Osteocyte (in vitro differentiated cells): ENCODE results near the gene WBP1L. TPM values are rescaled to one million over a fixed set of nuclear protein-coding genes. Genes with fewer than 3 reads are reported as not detected.

Experiments
- DNase-seq: peaks from one replicate; pipeline ENCODE4 v3.0.0; 2021; ENCODE audit warnings: mixed read lengths; ENCODE audit not compliant: unreplicated experiment; ENCODE audit errors: extremely low spot score
- H3K27ac Mint-ChIP-seq: one replicate; pipeline ENCODE4 v1.8.0; 2021; ENCODE audit warnings: mild to moderate bottlenecking, mixed read lengths; ENCODE audit not compliant: unreplicated experiment
- H3K27me3 Mint-ChIP-seq: one replicate; pipeline ENCODE4 v1.8.0; 2021; ENCODE audit warnings: mixed read lengths; ENCODE audit not compliant: unreplicated experiment
- H3K36me3 Mint-ChIP-seq: one replicate; pipeline ENCODE4 v1.8.0; 2021; ENCODE audit warnings: mixed read lengths; ENCODE audit not compliant: unreplicated experiment
- H3K4me1 Mint-ChIP-seq: one replicate; pipeline ENCODE4 v1.8.0; 2021; ENCODE audit warnings: mixed read lengths; ENCODE audit not compliant: unreplicated experiment
- H3K4me3 Mint-ChIP-seq: one replicate; pipeline ENCODE4 v1.8.0; 2021; ENCODE audit warnings: mild to moderate bottlenecking, moderate library complexity, mixed read lengths; ENCODE audit not compliant: unreplicated experiment
- H3K9me3 Mint-ChIP-seq: one replicate; pipeline ENCODE4 v1.8.0; 2021; ENCODE audit warnings: mixed read lengths; ENCODE audit not compliant: unreplicated experiment
- total RNA-seq: library from RNA; stranded (reverse); gene quantifications from 2 replicates; pipeline ENCODE4 v1.2.1, GENCODE V29; 2021
- TF ChIP-seq, protein P1 (sequence below): fragments of 200-600 bp; sonication (generic); IDR thresholded peaks from 2 replicates; pipeline ENCODE4 v1.5.0; 2021; ENCODE audit warnings: antibody characterized with exemption, mild to moderate bottlenecking, moderate library complexity

Gene WBP1L
- total RNA-seq, 1 donor from 2014 or later = 66.7 TPM

- H3K4me1 Mint-ChIP-seq = peaks cover 76% of the 10 kb centered on the region
These were observed 25.8 kb downstream of the WBP1L start for GRCh38 chr10:102769375-102770107.

DNA sequence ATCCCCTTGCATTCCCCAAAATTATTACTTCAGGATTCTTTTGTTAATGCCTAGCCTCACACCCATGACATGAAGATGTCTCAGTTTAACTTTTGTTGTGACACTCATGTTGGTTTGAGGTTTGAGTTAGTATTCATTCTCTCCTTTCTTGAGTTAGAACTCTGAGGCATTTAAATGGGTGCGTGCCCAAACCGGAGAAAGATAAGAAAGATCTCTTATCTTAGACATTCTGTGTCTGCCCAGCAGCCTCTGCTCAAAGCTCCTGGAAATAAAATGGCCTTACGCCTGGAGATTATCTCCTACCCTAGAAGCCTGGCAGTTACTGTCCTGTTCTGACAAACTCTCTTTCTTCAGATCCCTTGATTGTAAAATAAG, 26.3 kb downstream of the WBP1L start:
- Mint-ChIP-seq H3K27me3 (no peaks in the 10 kb centered on the region), H3K36me3 (no peaks in the 10 kb centered on the region), H3K9me3 (no peaks in the 10 kb centered on the region), H3K27ac (peak overlapping the region; percentile 27), H3K4me3 (no peak overlapping the region), H3K4me1 (peaks cover 76% of the 10 kb centered on the region)
- TF ChIP-seq, protein P1, sequence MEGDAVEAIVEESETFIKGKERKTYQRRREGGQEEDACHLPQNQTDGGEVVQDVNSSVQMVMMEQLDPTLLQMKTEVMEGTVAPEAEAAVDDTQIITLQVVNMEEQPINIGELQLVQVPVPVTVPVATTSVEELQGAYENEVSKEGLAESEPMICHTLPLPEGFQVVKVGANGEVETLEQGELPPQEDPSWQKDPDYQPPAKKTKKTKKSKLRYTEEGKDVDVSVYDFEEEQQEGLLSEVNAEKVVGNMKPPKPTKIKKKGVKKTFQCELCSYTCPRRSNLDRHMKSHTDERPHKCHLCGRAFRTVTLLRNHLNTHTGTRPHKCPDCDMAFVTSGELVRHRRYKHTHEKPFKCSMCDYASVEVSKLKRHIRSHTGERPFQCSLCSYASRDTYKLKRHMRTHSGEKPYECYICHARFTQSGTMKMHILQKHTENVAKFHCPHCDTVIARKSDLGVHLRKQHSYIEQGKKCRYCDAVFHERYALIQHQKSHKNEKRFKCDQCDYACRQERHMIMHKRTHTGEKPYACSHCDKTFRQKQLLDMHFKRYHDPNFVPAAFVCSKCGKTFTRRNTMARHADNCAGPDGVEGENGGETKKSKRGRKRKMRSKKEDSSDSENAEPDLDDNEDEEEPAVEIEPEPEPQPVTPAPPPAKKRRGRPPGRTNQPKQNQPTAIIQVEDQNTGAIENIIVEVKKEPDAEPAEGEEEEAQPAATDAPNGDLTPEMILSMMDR = no peak
- no peak for DNase-seq

More at GRCh38 chr10:102769375-102770107, 25.8 kb downstream of the WBP1L start:
- no peaks in the 10 kb centered on the region for H3K36me3 Mint-ChIP-seq
- TF ChIP-seq, protein P1 = no peak
- H3K9me3 Mint-ChIP-seq = no peaks in the 10 kb centered on the region
- peak overlapping the region; percentile 64 for H3K27ac Mint-ChIP-seq
- H3K27me3 Mint-ChIP-seq = no peaks in the 10 kb centered on the region
- H3K4me3 Mint-ChIP-seq = no peak overlapping the region
- DNase-seq = no peak

DNA sequence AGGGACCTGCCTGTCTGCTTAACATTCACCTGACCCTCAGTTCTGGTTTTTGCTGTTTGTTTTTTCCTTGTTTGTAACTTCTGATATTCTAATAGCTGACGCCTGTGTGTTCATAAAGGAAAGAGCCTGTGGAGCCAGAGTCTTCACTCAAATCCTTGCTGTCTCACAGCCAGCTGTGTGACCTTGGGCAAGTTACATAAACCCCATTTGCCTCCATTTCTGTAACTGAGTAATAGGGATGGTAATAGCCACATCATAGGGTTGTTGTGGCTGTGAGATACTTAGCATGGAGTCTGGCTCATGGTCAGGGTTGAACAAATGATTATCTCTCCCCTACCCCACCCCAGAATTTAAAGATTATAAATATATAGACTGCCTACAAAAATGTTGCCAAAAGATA, 27.0 kb downstream of the WBP1L start:
- no peak for DNase-seq
- Mint-ChIP-seq H3K27me3 (no peaks in the 10 kb centered on the region), H3K27ac (peak overlapping the region; percentile 27), H3K9me3 (no peaks in the 10 kb centered on the region), H3K36me3 (no peaks in the 10 kb centered on the region), H3K4me1 (peaks cover 76% of the 10 kb centered on the region), H3K4me3 (no peak overlapping the region)
- TF ChIP-seq, protein P1 = no peak

GRCh38 chr10:102773320-102773719, 29.6 kb downstream of the WBP1L start:
- TF ChIP-seq, protein P1 = no peak
- Mint-ChIP-seq H3K27ac (peak overlapping the region; percentile 94), H3K4me1 (peaks cover 78% of the 10 kb centered on the region), H3K27me3 (no peaks in the 10 kb centered on the region), H3K36me3 (no peaks in the 10 kb centered on the region), H3K9me3 (no peaks in the 10 kb centered on the region), H3K4me3 (no peak overlapping the region)
- DNase-seq = no peak

GRCh38 chr10:102773986-102774385, 30.2 kb downstream of the WBP1L start:
- H3K9me3 Mint-ChIP-seq = no peaks in the 10 kb centered on the region
- peak overlapping the region; percentile 16 for H3K4me3 Mint-ChIP-seq
- H3K27me3 Mint-ChIP-seq = no peaks in the 10 kb centered on the region
- H3K36me3 Mint-ChIP-seq = no peaks in the 10 kb centered on the region
- TF ChIP-seq, protein P1 = no peak
- no peak for DNase-seq
- peaks cover 84% of the 10 kb centered on the region for H3K4me1 Mint-ChIP-seq
- H3K27ac Mint-ChIP-seq = peak overlapping the region; percentile 94
